Putamen (tissue), 1 donor: ENCODE results near the gene SDHB.

Experiments used
- DNase-seq: peaks from one replicate; pipeline ENCODE4 v3.0.0-alpha.2; 2016; ENCODE audit warnings: low spot score

SDHB gene

GRCh38 chr1:17053685-17054410, at the start of gene SDHB:
Gene SDHB, minus strand, starts transcription at chr1:17054032. Its CDS starts 13 bp downstream, at chr1:17054019.
- DNase-seq = peak; percentile 98

- no peak for DNase-seq
These were observed 48.4 kb upstream of the SDHB start for GRCh38 chr1:17102232-17102631.

- DNase-seq = no peak
These were observed 47.4 kb upstream of the SDHB start for GRCh38 chr1:17101261-17101660.

- DNase-seq = no peak
These were observed 45.9 kb upstream of the SDHB start for GRCh38 chr1:17099616-17100340.

GRCh38 chr1:17098446-17099317, 44.9 kb upstream of the SDHB start:
- DNase-seq = peak; percentile 63

GRCh38 chr1:17097787-17098186, 44.0 kb upstream of the SDHB start:
- no peak for DNase-seq

GRCh38 chr1:17097147-17097546, 43.3 kb upstream of the SDHB start:
- DNase-seq = no peak

GRCh38 chr1:17096584-17096983, 42.8 kb upstream of the SDHB start:
- DNase-seq = no peak

GRCh38 chr1:17095141-17095540, 41.3 kb upstream of the SDHB start:
- no peak for DNase-seq

- DNase-seq = no peak
These were observed 40.8 kb upstream of the SDHB start for GRCh38 chr1:17094664-17095063.

- DNase-seq = no peak
These were observed 40.1 kb upstream of the SDHB start for GRCh38 chr1:17093822-17094393.

- no peak for DNase-seq
These were observed 37.4 kb upstream of the SDHB start for GRCh38 chr1:17091252-17091651.

- peak; percentile 95 for DNase-seq
These were observed 35.7 kb upstream of the SDHB start for GRCh38 chr1:17089506-17089905.

GRCh38 chr1:17086751-17087150, 32.9 kb upstream of the SDHB start:
- no peak for DNase-seq

GRCh38 chr1:17084787-17085186, 31.0 kb upstream of the SDHB start:
- DNase-seq = no peak

- DNase-seq = no peak
These were observed 28.9 kb upstream of the SDHB start for GRCh38 chr1:17082761-17083160.

- no peak for DNase-seq
These were observed 27.6 kb upstream of the SDHB start for GRCh38 chr1:17081439-17081838.

GRCh38 chr1:17080880-17081279, 27.0 kb upstream of the SDHB start:
- DNase-seq = no peak

- no peak for DNase-seq
These were observed 26.4 kb upstream of the SDHB start for GRCh38 chr1:17080085-17080759.

GRCh38 chr1:17078991-17079868, 25.4 kb upstream of the SDHB start:
- no peak for DNase-seq
